SK-MEL-5 (cell line): Measurements from ENCODE around the gene UBE2F. TPM values are rescaled to one million over a fixed set of nuclear protein-coding genes. Genes with fewer than 3 reads are reported as not detected.
A peak's percentile ranks its signal among the peaks of the same experiment; 100 is the strongest.
"Not testable (repeated sequence)": the region's sequence is repeated elsewhere in the genome, so short reads cannot be mapped to it uniquely, and the experiment has no call there.

Experiments used
- DNase-seq: peaks from one replicate; pipeline ENCODE4 v3.0.0-alpha.2; 2016; ENCODE audit warnings: low read depth, low spot score
- in situ Hi-C: cut with HindIII; loops from 2 replicates; pipeline ENCODE4 v1.10.0; 2016; ENCODE audit warnings: low sequenced_read_pairs, high pct_unique_total_duplicates, low pct_unique_long_range_greater_than_20kb
- total RNA-seq: library from RNA; depleted of rRNA; stranded (reverse); fragments of >200 nt; shearing (Covaris generic); gene quantifications from 2 replicates; pipeline ENCODE4 v1.2.3, GENCODE V29; 2014

UBE2F gene
- total RNA-seq, 1 experiment from 2014 or later = 216 TPM

DNA sequence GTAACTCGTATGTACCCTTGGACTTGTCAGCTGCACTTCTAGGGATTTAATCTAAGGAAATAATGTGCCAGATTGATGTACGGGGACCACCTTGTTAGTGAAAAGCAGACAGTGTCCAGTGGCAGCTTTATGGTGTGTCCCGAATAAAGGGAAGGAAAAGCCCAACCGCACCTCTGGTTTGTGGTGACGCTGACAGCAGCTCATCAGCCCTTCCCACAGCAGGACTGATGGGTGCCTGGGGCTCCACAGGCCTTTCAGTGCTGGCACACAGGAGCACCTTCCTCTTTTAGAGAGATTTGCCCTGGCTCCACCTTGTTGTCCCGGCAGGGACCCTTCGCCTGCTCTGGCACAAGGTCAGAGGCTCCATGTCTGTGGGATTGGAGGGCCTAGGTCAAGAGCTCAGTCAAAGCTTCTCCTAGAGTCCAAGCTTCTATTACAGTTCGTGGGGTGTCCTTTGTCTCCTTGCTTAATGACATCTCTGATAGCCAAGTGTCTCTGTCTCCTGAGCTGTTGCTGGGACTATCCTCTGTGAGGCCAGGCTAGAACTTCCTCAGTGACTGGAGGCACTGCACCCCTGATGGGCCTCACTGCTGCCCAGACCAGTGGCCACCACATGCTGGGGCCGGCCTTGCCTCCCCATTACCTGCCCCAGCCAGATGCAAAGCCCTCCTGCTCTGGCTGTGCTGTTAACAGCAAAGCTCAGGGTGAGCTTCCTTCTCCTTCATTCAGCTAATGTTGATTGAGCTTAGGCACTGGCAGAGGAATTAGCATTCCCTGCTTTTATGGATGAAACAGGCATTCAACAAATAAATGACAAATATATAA is 61.0 kb downstream of the UBE2F start:
- in situ Hi-C loops = no loop called here
- no peak for DNase-seq

DNA sequence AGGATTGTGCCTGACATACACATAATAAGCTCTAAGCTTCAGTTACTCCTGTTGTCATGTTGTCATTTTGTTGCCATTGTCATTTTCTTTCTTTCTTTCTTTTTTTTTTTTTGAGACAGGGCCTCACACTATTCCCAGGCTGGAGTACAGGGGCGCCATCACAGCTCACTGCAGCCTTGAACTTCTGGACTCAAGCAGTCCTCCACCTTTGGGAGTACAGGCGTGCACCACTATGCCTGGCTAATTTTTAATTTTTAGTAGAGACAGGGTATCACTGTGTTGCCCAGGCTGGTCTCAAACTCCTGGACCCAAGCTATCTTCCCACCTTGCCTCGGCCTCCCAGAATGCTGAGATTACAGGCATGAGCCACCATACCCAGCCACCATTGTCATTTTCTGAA is 63.0 kb downstream of the UBE2F start:
- in situ Hi-C loops = no loop called here
- no peak for DNase-seq

DNA sequence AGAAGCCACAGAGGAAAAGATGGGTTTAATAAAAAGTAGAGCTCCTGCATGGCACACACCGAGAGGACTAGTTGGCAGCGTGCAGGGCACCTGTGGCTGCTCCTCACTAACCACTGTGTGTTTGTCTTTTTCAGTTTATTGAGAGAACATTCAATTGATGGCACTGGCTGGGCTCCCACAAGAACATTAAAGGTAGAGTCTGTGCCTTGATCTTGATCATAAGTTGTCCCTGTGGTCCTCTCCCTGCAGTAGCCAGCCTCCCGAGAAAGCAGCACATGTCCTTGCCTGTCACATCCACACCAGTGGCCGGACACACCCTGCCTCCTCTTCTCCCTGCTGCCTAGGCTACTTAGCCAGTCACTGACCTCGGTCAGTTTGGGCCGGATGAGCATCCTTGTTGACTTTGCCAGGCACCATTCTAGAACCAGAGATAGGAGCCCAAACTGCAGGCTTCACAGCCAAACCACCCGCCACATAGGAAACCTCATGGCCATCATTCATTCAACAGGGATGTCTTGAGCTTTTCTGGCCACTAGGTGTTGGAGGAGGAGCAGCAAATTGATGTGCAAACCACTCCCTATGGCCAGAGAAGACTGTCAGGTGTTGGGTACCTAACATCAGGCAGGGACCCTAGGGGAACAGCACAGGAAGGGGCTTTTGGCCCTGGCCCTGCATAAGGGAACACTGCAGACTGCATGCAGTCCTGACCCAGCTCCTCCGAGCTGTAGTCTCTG is 63.8 kb downstream of the UBE2F start:
- DNase-seq = no peak
- in situ Hi-C loops = no loop called here

DNA sequence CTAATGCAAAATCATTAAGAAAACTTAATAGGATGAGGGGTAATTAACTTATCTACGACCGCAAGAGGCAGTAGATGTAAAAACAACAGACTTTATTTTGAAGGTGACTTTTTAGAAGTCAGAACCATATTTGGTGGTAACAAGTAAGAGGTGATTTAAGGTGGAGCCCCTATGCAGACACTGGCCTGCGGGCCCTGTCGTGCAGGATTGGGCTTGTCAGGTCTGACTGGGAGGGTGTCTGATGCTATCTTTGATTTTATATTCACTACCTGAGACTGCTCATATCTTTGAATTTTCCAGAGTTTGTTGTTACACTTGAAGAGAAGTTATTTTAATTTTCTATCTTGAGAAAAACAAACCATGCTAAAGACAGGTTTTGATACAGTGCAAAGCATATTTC is 64.9 kb downstream of the UBE2F start:
- no peak for DNase-seq
- in situ Hi-C loops = no loop called here

DNA sequence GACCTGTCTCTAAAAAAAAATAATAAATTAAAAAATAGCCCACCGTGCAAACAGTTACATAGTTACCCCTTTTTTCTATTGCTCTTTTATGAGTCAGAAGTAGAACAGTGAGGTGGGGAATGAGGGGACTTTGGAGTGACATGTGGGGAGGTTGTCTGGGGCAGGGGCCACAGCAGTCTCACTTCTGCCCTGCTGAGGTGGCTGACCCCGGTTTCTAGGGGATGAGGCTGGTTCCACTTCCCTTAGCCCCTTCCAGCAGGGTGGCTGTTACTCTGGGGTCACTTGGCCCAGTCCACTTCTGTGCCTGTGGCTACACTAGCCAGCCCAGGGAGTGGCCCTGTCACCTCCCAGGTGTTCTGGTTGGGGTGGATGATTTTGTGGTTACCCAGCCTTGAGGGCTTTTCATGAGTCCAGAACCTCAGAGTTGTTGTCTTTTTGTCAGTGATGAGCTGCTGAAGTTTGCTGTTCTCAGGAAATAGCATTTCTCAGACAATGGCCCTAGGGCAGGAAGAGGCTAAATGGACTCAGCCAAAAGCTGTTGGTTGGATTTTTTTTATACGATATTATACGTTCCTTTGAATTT is 66.0 kb downstream of the UBE2F start:
- no peak for DNase-seq
- in situ Hi-C loops = no loop called here

DNA sequence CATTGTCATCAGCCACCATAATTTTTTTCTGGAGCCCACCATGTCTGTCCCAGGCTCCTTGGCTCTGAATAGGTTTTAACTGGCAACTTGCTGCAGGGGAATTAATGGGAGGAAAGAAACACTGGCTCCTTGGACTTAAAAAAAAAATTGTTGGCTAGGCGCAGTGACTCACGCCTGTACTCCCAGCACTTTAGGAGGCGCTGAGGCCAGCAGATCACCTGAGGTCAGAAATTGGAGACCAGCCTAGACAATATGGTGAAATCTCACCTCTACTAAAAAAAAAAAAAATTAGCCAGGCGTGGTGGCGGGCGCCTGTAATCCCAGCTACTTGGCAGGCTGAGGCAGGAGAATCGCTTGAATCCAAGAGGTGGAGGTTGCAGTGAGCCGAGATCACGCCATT is 67.2 kb downstream of the UBE2F start:
- in situ Hi-C loops, DNase-seq: not testable (repeated sequence)

DNA sequence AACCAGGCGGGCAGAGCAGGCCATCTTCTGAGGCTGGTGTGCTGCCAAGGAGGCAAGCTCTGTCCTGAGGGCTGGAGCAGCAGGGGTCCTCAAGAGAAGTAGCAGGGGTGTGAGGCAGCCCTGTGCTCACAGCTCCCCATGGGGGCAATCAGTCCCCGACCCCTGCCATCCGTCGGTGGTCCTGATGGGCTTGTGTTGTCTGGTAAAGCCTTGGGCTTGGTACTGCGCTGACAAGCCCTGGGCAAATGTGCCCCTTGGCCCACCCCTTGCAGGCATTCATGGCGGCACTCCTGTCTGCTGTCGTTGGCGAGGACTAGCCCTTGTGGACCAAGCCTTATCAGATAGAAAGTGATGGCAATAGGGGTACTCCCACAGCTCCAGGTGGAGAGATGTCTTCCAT is 71.4 kb downstream of the UBE2F start:
- DNase-seq = no peak
- in situ Hi-C loops = no loop called here

DNA sequence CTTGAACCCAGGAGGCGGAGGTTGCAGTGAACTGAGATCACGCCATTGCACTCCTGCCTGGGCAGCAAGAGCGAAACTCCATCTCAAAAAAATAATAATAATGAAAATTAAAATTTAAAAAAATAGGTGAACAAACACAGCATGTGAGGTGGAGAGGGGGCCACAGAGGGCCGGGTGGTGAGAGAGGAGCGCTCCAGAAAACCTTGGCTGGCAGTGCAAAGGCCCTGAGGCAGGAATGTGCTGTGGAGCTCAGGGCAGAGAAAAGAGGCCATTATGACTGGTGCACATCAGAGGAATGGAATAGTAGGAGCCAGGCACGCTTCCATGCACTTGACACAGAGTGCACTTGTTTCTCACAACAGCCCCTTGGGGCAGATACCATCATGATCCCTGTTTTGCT is 72.3 kb downstream of the UBE2F start:
- in situ Hi-C loops = no loop called here
- DNase-seq = peak; percentile 36

DNA sequence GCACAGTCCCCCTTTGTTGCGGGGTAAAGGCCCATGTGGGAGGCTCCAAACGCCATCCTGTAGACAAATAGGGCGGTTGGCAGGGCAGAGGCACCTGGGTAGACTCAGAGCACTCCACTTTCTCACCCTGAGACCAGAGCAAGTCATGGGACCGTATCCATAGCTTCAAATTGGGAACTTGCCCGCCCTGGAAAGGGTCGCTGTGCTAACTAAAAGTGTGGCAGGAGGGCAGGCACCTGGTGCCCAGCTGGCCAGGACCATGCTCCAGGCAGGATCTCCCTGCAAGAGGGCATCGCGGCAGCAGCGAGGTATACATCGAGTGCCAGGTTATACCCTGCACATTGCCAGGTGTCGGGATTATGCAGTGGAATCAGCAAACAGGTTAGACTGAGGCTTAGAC is 73.2 kb downstream of the UBE2F start:
- in situ Hi-C loops = no loop called here

DNA sequence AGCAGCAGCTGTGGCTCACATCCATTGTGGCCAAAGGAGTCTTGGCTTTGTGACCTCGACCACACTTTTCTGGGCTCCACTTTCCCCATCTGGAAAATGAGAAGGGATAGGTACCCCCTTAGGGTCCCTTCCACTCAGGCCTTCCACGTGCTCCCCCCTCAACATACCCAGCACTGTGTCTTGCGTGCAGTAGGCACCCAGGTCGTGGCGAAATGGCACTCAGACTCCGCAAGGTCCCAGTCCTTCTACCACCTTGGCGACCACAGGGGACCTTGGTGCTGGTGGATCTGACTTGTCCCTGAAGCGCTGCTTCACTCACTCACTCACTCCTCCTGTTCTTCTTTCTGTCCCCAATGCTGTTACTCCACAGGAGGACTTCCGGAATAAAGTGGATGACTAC is 74.1 kb downstream of the UBE2F start:
- in situ Hi-C loops = no loop called here
- no peak for DNase-seq

More for the DNA sequence above, 73.2 kb downstream of the UBE2F start:
- DNase-seq = no peak

DNA sequence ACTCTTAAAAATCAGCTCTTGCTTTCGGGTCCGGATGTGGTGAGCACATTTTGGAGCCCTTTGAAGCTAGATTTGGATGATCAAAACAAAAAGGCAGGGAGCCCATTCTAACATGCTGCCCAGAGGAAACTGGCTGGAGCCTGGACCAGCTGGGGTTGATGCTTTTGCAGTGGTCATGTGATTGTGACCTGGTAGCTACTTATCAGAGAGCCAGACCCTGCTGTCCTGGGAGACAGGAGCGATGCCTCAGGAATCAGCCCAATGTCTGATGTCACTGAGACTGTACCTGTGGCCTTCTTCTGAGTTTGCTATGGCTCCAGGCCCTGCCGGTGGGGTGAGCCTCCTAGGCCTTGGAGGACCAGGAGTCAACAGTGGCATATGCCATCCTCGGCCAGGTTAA is 75.3 kb downstream of the UBE2F start:
- DNase-seq = no peak
- in situ Hi-C loops = no loop called here

DNA sequence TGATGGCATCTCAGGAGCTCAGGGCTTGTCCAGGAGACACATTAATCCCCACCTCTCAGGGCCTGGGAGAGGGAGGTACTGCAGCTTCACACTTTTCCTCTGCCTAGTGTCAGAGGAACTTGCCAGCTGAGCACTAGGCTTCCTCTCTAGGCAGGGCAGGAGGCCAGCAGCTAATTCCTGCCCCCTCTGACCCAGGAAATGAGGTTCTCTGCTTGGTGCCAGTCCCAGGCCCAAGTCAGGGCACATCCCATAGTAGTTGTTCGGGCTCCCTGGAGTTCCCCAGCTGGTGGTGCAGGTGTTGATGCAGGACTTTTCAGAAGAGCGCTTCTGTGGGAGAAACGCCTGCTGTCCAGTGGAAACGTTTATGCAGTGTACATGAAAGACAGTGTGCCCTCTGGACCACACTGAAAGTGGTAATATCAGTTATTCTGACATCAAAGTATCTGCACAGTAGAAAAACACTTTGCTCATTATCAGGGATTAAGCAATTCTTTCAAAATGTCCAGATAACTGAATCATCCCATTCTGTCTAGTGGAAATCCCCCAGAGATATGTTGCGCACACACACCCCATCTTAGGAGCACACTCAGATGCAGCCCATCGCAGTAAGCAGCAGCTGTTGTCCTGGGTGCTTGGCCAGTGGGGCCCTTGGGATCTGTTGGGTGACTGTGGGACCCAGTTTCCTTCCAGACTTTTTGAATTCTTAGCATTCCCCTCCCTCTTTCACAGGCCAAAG is 76.2 kb downstream of the UBE2F start:
- no peak for DNase-seq
- in situ Hi-C loops = no loop called here

DNA sequence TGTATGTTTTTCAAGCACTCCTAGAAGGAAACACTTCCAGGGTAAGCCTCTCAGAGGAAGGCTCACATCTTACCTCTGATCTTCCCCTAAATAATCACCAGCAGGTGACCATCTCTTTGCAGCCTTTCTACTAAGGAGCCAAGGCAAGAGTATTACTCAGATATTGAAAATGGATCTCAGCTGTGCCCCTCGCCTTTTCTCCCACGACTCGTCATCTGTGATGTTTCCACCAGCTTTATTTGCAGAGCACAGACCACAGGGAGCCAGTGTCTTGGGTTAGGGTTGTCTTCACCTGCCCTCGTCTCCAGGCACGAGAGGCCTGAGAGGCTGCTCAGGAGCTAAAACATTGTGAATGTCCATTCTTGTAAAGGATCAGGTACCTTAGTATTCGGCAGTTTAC is 77.0 kb downstream of the UBE2F start:
- in situ Hi-C loops = no loop called here
- DNase-seq = no peak

DNA sequence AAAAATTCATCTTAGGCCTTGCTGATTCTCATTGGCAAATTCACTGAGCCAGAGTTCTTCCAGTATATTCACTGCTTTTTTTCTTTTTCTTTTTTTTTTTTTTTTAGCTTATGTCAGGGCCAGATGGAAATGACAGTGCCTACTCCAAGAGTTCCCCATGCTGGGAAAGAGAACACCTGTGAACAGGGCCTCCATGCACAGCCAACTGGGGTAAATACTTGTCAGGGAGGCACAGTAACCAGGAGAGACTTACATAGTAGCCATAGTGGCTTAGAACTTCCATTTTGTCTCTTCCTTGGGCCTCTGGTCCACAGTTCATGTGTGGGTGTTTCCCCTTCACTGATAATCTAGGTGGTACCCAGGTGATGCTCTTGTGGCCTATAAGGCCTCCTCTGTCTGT is 78.8 kb downstream of the UBE2F start:
- in situ Hi-C loops = no loop called here
- DNase-seq = no peak

DNA sequence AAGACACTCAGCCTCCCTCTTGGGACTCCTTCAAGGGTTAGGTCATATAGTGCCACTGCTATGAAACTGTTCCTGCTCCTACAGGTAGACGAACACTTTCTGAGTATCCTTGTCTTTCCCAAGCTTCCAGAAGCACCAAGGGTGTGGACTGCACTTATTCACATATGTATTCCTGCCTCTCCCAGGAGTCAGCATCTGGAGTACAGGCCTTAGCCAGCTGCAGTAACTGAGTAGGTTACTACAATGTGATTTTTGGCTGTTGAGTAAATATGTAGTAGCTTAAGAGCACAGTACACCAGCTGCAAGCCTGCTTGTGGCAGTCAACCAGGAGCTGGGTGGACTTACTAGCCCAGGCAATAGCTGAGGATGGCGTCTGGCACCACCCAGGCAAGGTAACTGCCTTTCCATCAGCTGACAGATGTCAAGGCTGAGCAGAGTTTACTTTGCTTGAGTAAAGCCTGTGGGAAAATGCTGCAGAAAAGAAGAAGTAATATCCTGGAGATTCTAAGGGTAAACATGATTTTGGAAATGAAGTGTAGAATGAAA is 80.0 kb downstream of the UBE2F start:
- in situ Hi-C loops = no loop called here

DNA sequence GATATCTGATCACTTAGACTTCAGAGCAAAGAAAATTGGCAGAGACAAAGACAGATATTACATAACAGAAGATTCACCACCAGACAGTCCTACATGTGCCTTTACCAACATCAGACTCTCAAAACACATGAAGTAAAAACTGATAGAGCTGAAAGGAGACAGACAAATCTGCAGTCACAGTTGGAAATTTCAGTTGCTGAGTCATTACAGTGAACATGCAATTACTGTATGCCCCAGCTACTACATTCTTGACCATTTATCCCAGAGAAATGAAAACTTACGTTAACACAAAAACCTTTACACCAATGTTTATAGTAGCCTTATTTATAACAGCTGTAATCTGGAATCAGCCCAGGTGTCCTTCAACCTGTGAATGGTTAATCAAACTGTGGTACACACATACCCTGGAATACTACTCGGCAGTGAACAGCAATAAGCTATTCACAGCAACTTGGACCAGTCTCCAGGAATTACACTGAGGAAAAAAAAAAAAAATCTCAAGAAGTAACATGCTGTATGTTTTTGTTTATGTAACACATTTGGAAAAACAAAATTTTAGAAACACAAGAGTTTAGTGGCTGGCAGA is 86.5 kb downstream of the UBE2F start:
- in situ Hi-C loops = no loop called here
- no peak for DNase-seq

More for the DNA sequence above, 80.0 kb downstream of the UBE2F start:
- DNase-seq = no peak

DNA sequence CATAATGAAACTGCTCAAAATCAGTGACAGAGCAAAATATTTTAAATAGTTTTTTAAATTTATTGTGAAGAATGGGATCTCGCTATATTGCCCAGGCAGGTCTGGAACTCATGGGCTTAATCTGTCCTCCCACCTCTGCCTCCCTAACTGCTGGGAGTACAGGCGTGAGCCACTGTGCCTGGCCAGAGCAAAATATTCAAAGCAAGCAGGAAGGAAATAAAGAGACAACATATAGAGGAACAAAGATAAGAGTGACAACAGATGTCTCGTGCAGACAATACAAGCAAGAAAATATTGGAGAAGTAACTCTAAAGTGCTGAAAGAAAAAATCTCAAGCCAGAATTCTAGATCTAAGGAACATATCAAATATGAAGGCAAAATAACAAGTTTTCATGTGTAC is 89.0 kb downstream of the UBE2F start:
- in situ Hi-C loops = no loop called here
- DNase-seq = no peak
